HG02938 (cell line): ENCODE results near the gene PANK1.

ENCODE experiments used
- ATAC-seq: cut with Tn5 transposase; IDR thresholded peaks from one replicate; pipeline ENCODE4 v1.9.1; 2021; ENCODE audit warnings: mild to moderate bottlenecking, moderate library complexity; ENCODE audit not compliant: unreplicated experiment

Gene PANK1

GRCh38 chr10:89540420-89540949 lies 104.6 kb downstream of the PANK1 start:
- no peak for ATAC-seq

GRCh38 chr10:89537364-89537763 lies 107.7 kb downstream of the PANK1 start:
- no peak for ATAC-seq

GRCh38 chr10:89536013-89536354 lies 109.1 kb downstream of the PANK1 start:
- ATAC-seq, result no peak

GRCh38 chr10:89535171-89536012 lies 109.7 kb downstream of the PANK1 start, which contains the start of gene SLC16A12:
SLC16A12 (minus strand) TSS chr10:89535594; CDS start chr10:89462578, 73,016 bp downstream.
- no peak for ATAC-seq

- no peak for ATAC-seq
Measured at GRCh38 chr10:89534826-89535166, 110.2 kb downstream of the PANK1 start.
